HepG2 (cell line): ENCODE results near the gene SDK2. TPM values are rescaled to one million over a fixed set of nuclear protein-coding genes. Genes with fewer than 3 reads are reported as not detected.

Source experiments
- ATAC-seq: fragments of 200-7000 bp; cut with Tn5 transposase; 3 replicates; pipeline ENCODE4 v1.9.1; 2020; ENCODE audit warnings: mild to moderate bottlenecking, moderate library complexity
- BruUV-seq: library from RNA; stranded (reverse); fragments of 400-500 nt; replicated peaks from 2 replicates; lab custom pipeline; 2021; lab: Mats Ljungman, UMichigan
- CTCF ChIA-PET: fragments of 300-600 bp; formaldehyde crosslinking; extraction: SDS; loops from one replicate; lab custom pipeline; 2021; ENCODE audit warnings: low total read pairs, inconsistent platforms, low intra/inter-chr PET ratio; lab: Yijun Ruan, JAX
- POLR2A ChIA-PET: fragments of 350-600 bp; sonication (Branson Sonifier 250); formaldehyde crosslinking; loops from one replicate; lab custom pipeline; 2020; ENCODE audit warnings: antibody characterized with exemption, inconsistent platforms; lab: Yijun Ruan, JAX
- DNase-seq: peaks from one replicate; pipeline ENCODE4 v3.0.0-alpha.2; 2015; ENCODE audit warnings: low spot score
- FAIRE-seq: peaks from 3 replicates; lab custom pipeline; 2011; peaks lifted over from hg19 to GRCh38; lab: Jason Lieb, UNC
- H2AFZ ChIP-seq: one replicate; pipeline ENCODE4 v1.6.1; 2011; ENCODE audit warnings: low read length, inconsistent platforms
- H3K27ac ChIP-seq: fragments of 300-600 bp; 3 replicates; pipeline ENCODE4 v1.8.0; 2011; ENCODE audit warnings: mixed run types, mild to moderate bottlenecking, mixed read lengths, low read length, inconsistent platforms; ENCODE audit not compliant: insufficient read depth; ENCODE audit errors: extremely low read length
- H3K27me3 ChIP-seq, 2 experiments: fragments of 200-600 bp in 1 of 2; 2 replicates in 1 of 2; 3 replicates in 1 of 2; pipeline versions ENCODE4 v1.6.0 to v1.8.0; 2011; ENCODE audit warnings: low read length in 2 of 2, mild to moderate bottlenecking in 2 of 2, moderate library complexity in 2 of 2, inconsistent platforms in 1 of 2; ENCODE audit not compliant: insufficient read depth in 2 of 2, control insufficient read depth in 1 of 2
- H3K36me3 ChIP-seq, 2 experiments: fragments of 200-600 bp in 1 of 2; replicated peaks in 1 of 2; 2 replicates in 1 of 2; 3 replicates in 1 of 2; pipeline versions ENCODE4 v1.5.1 to v1.8.0; 2011; ENCODE audit warnings: low read length in 2 of 2, inconsistent platforms in 1 of 2; ENCODE audit not compliant: insufficient read depth in 2 of 2, control insufficient read depth in 1 of 2
- H3K4me1 ChIP-seq: 2 replicates; pipeline ENCODE4 v1.5.1; 2012; ENCODE audit warnings: low read length, inconsistent platforms; ENCODE audit not compliant: insufficient read depth
- H3K4me2 ChIP-seq: 2 replicates; pipeline ENCODE4 v1.6.0; 2011; ENCODE audit warnings: low read depth, low read length, inconsistent platforms
- H3K4me3 ChIP-seq, 3 experiments: fragments of 200-600 bp in 1 of 3; sonication (generic), shearing (Covaris generic) in 1 of 3; replicated peaks in 1 of 3; 2 replicates each; pipeline ENCODE4 v1.5.1; 2011 to 2016; ENCODE audit warnings: low read length in 3 of 3, inconsistent platforms in 2 of 3, low read depth in 2 of 3, mild to moderate bottlenecking in 2 of 3, control low read depth in 1 of 3, mixed read lengths in 1 of 3; ENCODE audit not compliant: insufficient read depth in 1 of 3
- H3K79me2 ChIP-seq: one replicate; pipeline ENCODE4 v1.6.1; 2011; ENCODE audit warnings: low read length, inconsistent platforms; ENCODE audit not compliant: insufficient read depth
- H3K9ac ChIP-seq: 2 replicates; pipeline ENCODE4 v1.6.0; 2011; ENCODE audit warnings: mild to moderate bottlenecking, low read depth, low read length, inconsistent platforms; ENCODE audit not compliant: insufficient read depth
- H3K9me3 ChIP-seq: 2 replicates; pipeline ENCODE4 v1.5.1; 2012; ENCODE audit warnings: mild to moderate bottlenecking, low read length
- H4K20me1 ChIP-seq: 2 replicates; pipeline ENCODE4 v1.6.0; 2011; ENCODE audit warnings: inconsistent platforms, mild to moderate bottlenecking, low read length, moderate library complexity; ENCODE audit not compliant: insufficient read depth
- AFF4 ChIP-seq: sonication (generic); formaldehyde crosslinking; IDR thresholded peaks from 2 replicates; pipeline ENCODE4 v1.4.0; 2020; ENCODE audit warnings: missing genetic modification reagents
- AGO2 ChIP-seq: fragments of 200-400 bp; formaldehyde crosslinking; optimal IDR thresholded peaks from 2 replicates; pipeline ENCODE3; 2017; ENCODE audit warnings: mild to moderate bottlenecking, low read depth, low read length, moderate library complexity
- BCL6 ChIP-seq: IDR thresholded peaks from 2 replicates; pipeline ENCODE4 v1.6.1; 2016; ENCODE audit warnings: missing genetic modification reagents, missing compliant biosample characterization
- FOXM1 ChIP-seq: sonication (generic); formaldehyde crosslinking; IDR thresholded peaks from 2 replicates; pipeline ENCODE4 v1.5.0; 2020; ENCODE audit warnings: missing genetic modification reagents
- JDP2 ChIP-seq: sonication (generic); formaldehyde crosslinking; IDR thresholded peaks from 2 replicates; pipeline ENCODE4 v1.8.1; 2022; ENCODE audit warnings: missing genetic modification reagents, borderline replicate concordance
- MLXIP ChIP-seq: sonication (generic); formaldehyde crosslinking; IDR thresholded peaks from 2 replicates; pipeline ENCODE4 v1.9.0; 2021; ENCODE audit warnings: missing genetic modification reagents, borderline replicate concordance
- MTERF4 ChIP-seq: sonication (generic); formaldehyde crosslinking; IDR thresholded peaks from 2 replicates; pipeline ENCODE4 v1.8.0; 2023; ENCODE audit warnings: mild to moderate bottlenecking, missing genetic modification reagents
- NBN ChIP-seq: fragments of 450-650 bp; conservative IDR thresholded peaks from 2 replicates; pipeline ENCODE4 v1.6.1; 2017
- NPAS2 ChIP-seq: sonication (generic); formaldehyde crosslinking; IDR thresholded peaks from 2 replicates; pipeline ENCODE4 v1.8.0; 2022; ENCODE audit warnings: mild to moderate bottlenecking, missing genetic modification reagents, borderline replicate concordance
- SMAD3 ChIP-seq: sonication (generic); formaldehyde crosslinking; IDR thresholded peaks from 2 replicates; pipeline ENCODE4 v1.4.0; 2020; ENCODE audit warnings: missing genetic modification reagents
- SNRNP70 ChIP-seq: fragments of 200-400 bp; formaldehyde crosslinking; IDR thresholded peaks from 2 replicates; pipeline ENCODE4 v1.6.1; 2017; ENCODE audit warnings: mild to moderate bottlenecking, low read depth, low read length, moderate library complexity
- THAP8 ChIP-seq: sonication (generic); formaldehyde crosslinking; IDR thresholded peaks from 2 replicates; pipeline ENCODE4 v1.5.1; 2020; ENCODE audit warnings: missing genetic modification reagents, mild to moderate bottlenecking, borderline replicate concordance
- YEATS2 ChIP-seq: sonication (generic); formaldehyde crosslinking; IDR thresholded peaks from 2 replicates; pipeline ENCODE4 v1.4.0; 2020; ENCODE audit warnings: missing genetic modification reagents, borderline replicate concordance
- ZNF225 ChIP-seq: sonication (generic); formaldehyde crosslinking; IDR thresholded peaks from 2 replicates; pipeline ENCODE4 v1.4.0; 2020; ENCODE audit warnings: mild to moderate bottlenecking, missing genetic modification reagents
- ZNF431 ChIP-seq: sonication (generic); formaldehyde crosslinking; IDR thresholded peaks from 2 replicates; pipeline ENCODE4 v1.9.0; 2022; ENCODE audit warnings: missing genetic modification reagents, low read depth, mild to moderate bottlenecking, borderline replicate concordance
- ZNF691 ChIP-seq: sonication (generic); formaldehyde crosslinking; IDR thresholded peaks from 2 replicates; pipeline ENCODE4 v1.4.0; 2020; ENCODE audit warnings: missing genetic modification reagents, low read depth, mild to moderate bottlenecking, borderline replicate concordance
- ZNF777 ChIP-seq: sonication (generic); formaldehyde crosslinking; IDR thresholded peaks from 2 replicates; pipeline ENCODE4 v1.4.0; 2020; ENCODE audit warnings: missing genetic modification reagents
- WGBS: methylation state at CpG from one replicate; pipeline ENCODE4 v1.1.6; 2017; ENCODE audit warnings: low lambda C conversion rate; 5-methylcytosine and 5-hydroxymethylcytosine counted together
- in situ Hi-C: cut with HindIII; loops from 2 replicates; pipeline ENCODE4 v1.10.0; 2017; ENCODE audit warnings: low pct_unique_long_range_greater_than_20kb; ENCODE audit not compliant: extremely low pct_ligation_motif_present
- intact Hi-C: fragments of 100-400 bp; cut with micrococcal nuclease; formaldehyde crosslinking; loops from one replicate; pipeline ENCODE4 v1.10.0; 2022; ENCODE audit not compliant: unreplicated experiment
- polyA plus RNA-seq, 8 experiments: library from polyadenylated mRNA; depleted of rRNA in 3 of 8; stranded (reverse) in 7 of 8; unstranded in 1 of 8; fragments of >200 nt; fragmentation: Illumina TruSeq in 4 of 8; extraction: Trizol in 4 of 8; gene quantifications; 2 replicates each; pipeline versions ENCODE4 v1.2.1 to v1.2.3, GENCODE V29; 2011 to 2016; ENCODE audit warnings: low read depth in 4 of 8, missing spikeins in 1 of 8, mixed read lengths in 1 of 8; ENCODE audit not compliant: insufficient read depth in 1 of 8
- total RNA-seq, 5 experiments: library from RNA; depleted of rRNA; stranded (reverse); fragments of >200 nt; fragmentation: Illumina TruSeq; extraction: Trizol; gene quantifications; 2 replicates each; pipeline ENCODE4 v1.2.3, GENCODE V29; 2016; ENCODE audit warnings: low read depth in 1 of 5

SDK2 gene
- total and polyA plus RNA-seq, 2 of the 13 experiments (the other 11 are each of a cell fraction or from before 2014, with no cell fraction given), result not detected

- no peak overlapping the region for H3K4me3 ChIP-seq
- no peaks in the 10 kb centered on the region for H3K36me3 ChIP-seq
- H3K27ac ChIP-seq, result no peak overlapping the region
- 52% methylated on average over 5 of the region's 5 CpGs for WGBS
- H3K4me1 ChIP-seq, result peaks cover 16% of the 10 kb centered on the region
- no peak for ATAC-seq
- H2AFZ ChIP-seq, result no peak overlapping the region
- no peak overlapping the region for H3K9ac ChIP-seq
- peaks cover 6% of the 10 kb centered on the region; the same call in 1 of the 2 replicates for H3K9me3 ChIP-seq
- no TSS peak for BruUV-seq
- no peaks in the 10 kb centered on the region for H3K79me2 ChIP-seq
- DNase-seq, result no peak
- H4K20me1 ChIP-seq, result no peaks in the 10 kb centered on the region
- no peak for FAIRE-seq
- intact Hi-C loops, result no loop called here
- CTCF ChIA-PET, result no interaction called here
- H3K27me3 ChIP-seq, result peaks cover 0 to 18% of the 10 kb centered on the region in 2 experiments; a peak in 3 of 5 replicates
- in situ Hi-C loops, result no loop called here
- POLR2A ChIA-PET, result no interaction called here
- no peak overlapping the region for H3K4me2 ChIP-seq
- TF ChIP-seq MTERF4 (CRISPR knock-in tag), result no peak
- no peak for TF ChIP-seq MLXIP (CRISPR knock-in tag)
- TF ChIP-seq SMAD3 (CRISPR knock-in tag), result no peak
- no peak for TF ChIP-seq ZNF431
- no peak for TF ChIP-seq ZNF225 (CRISPR knock-in tag)
- no peak for TF ChIP-seq YEATS2 (CRISPR knock-in tag)
- TF ChIP-seq JDP2, result no peak
- no peak for TF ChIP-seq ZNF777 (CRISPR knock-in tag)
- no peak for TF ChIP-seq FOXM1 (CRISPR knock-in tag)
- TF ChIP-seq BCL6 (CRISPR knock-in tag), result no peak
- no peak for TF ChIP-seq AGO2
- no peak for TF ChIP-seq NPAS2
- no peak for TF ChIP-seq SNRNP70
- TF ChIP-seq AFF4, result no peak
- TF ChIP-seq NBN, result no peak
- TF ChIP-seq ZNF691 (CRISPR knock-in tag), result no peak
- TF ChIP-seq THAP8 (CRISPR knock-in tag), result no peak
Observed at GRCh38 chr17:73617501-73617900, 26.7 kb downstream of the SDK2 start.
